Measurements from ENCODE around the gene MAP3K7. TPM values are rescaled to one million over a fixed set of nuclear protein-coding genes. Genes with fewer than 3 reads are reported as not detected.

MAP3K7 gene
- total and polyA plus RNA-seq, 2 donors (not counting 3 experiments of a cell fraction or from before 2014, with no cell fraction given), result 15.3 to 25.6 TPM

DNA sequence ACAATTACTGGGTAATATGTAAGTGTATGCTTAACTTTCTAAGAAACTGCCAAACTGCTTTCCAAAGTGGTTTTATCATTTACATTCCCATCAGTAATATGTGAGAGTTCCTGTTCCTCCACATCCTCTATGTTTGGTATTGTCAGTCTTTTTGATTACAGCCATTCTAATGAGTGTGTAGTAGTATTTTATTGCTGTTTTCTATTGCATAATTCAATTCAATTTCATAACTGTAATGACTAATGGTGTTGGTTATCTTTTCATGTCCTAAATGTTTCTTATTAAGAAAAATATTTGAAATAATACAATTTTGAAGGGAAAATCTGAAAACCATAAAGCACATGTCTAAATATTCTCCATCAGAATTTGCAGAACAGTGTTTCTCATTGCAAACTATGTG lies 119.3 kb downstream of the MAP3K7 start:
- Histone ChIP-seq H3K79me2 (ENCODE audit: control insufficient read depth, insufficient read depth, low read length) (no peaks in the 10 kb centered on the region), H3K4me2 (ENCODE audit: insufficient read depth, low read length) (no peak overlapping the region), H3K27ac (ENCODE audit: insufficient read depth, low read depth, low read length) (no peak overlapping the region), H3K9ac (replicated peaks; ENCODE audit: extremely low read depth, insufficient read depth, low read length) (no peak overlapping the region), H3K9me1 (replicated peaks; ENCODE audit: control insufficient read depth, extremely low read depth, insufficient read depth, low read length) (no peaks in the 10 kb centered on the region), H3K27me3 (ENCODE audit: control insufficient read depth in 2 of 2, insufficient read depth in 2 of 2, low read length in 2 of 2) (peaks cover 4 to 8% of the 10 kb centered on the region in 2 experiments), H2AFZ (ENCODE audit: low read depth, low read length) (no peak overlapping the region), H3K9me3 (replicated peaks; ENCODE audit: control insufficient read depth, insufficient read depth, low read length) (no peaks in the 10 kb centered on the region), H3K4me1 (ENCODE audit: control insufficient read depth, extremely low read depth, insufficient read depth, low read length) (no peaks in the 10 kb centered on the region), H3K4me3 (replicated peaks in 1 of 3; ENCODE audit: insufficient read depth in 1 of 3, low read depth in 1 of 3, low read length in 3 of 3) (no peak overlapping the region), H4K20me1 (replicated peaks; ENCODE audit: control insufficient read depth, extremely low read depth, insufficient read depth, low read length) (no peaks in the 10 kb centered on the region), H3K36me3 (ENCODE audit: control insufficient read depth in 2 of 2, extremely low read depth in 1 of 2, insufficient read depth in 2 of 2, low read length in 2 of 2) (no peaks in the 10 kb centered on the region)
- DNase-seq (ENCODE audit: low read depth, low spot score), result no peak
- POLR2A ChIA-PET, result no interaction called here
- TF ChIP-seq, protein P1, sequence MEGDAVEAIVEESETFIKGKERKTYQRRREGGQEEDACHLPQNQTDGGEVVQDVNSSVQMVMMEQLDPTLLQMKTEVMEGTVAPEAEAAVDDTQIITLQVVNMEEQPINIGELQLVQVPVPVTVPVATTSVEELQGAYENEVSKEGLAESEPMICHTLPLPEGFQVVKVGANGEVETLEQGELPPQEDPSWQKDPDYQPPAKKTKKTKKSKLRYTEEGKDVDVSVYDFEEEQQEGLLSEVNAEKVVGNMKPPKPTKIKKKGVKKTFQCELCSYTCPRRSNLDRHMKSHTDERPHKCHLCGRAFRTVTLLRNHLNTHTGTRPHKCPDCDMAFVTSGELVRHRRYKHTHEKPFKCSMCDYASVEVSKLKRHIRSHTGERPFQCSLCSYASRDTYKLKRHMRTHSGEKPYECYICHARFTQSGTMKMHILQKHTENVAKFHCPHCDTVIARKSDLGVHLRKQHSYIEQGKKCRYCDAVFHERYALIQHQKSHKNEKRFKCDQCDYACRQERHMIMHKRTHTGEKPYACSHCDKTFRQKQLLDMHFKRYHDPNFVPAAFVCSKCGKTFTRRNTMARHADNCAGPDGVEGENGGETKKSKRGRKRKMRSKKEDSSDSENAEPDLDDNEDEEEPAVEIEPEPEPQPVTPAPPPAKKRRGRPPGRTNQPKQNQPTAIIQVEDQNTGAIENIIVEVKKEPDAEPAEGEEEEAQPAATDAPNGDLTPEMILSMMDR (IDR thresholded peaks at IDR 0.05; ENCODE audit: extremely low read depth in 1 of 2, insufficient read depth in 1 of 2, low read depth in 1 of 2, low read length in 2 of 2), result no peak
- TF ChIP-seq JUN (IDR thresholded peaks at IDR 0.05; ENCODE audit: borderline replicate concordance, insufficient read depth, insufficient read length, low read depth), result no peak
- TF ChIP-seq FOS (IDR thresholded peaks at IDR 0.05; ENCODE audit: borderline replicate concordance, insufficient read depth, low read length), result no peak
- no peak for TF ChIP-seq POLR2A (IDR thresholded peaks at IDR 0.05; ENCODE audit: low read depth, low read length)
- TF ChIP-seq, protein P2, sequence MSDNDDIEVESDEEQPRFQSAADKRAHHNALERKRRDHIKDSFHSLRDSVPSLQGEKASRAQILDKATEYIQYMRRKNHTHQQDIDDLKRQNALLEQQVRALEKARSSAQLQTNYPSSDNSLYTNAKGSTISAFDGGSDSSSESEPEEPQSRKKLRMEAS (IDR thresholded peaks at IDR 0.05; ENCODE audit: insufficient read depth, insufficient read length), result no peak
- TF ChIP-seq MYC (IDR thresholded peaks at IDR 0.05; ENCODE audit: low read depth, low read length), result no peak
- no peak for TF ChIP-seq EZH2 (IDR thresholded peaks at IDR 0.05; ENCODE audit: borderline replicate concordance, low read depth, low read length, severe bottlenecking)
- no peak for TF ChIP-seq GATA2 (IDR thresholded peaks at IDR 0.05; ENCODE audit: insufficient read depth, insufficient read length, low read depth, low read length)
- TF ChIP-seq POLR2AphosphoS5 (IDR thresholded peaks at IDR 0.05; ENCODE audit: insufficient read depth, low read depth, low read length), result no peak
- dilution Hi-C loops (cut with MboI; ENCODE audit: extremely low pct_ligation_motif_present, low sequenced_read_pairs) (no loop called here), intact Hi-C loops (cut with micrococcal nuclease) (no loop called here)
- FAIRE-seq, result no peak
- CTCF ChIA-PET, result no interaction called here
- BruUV-seq (replicated peaks), result no TSS peak

Measured in endothelial cell of umbilical vein (primary cell).